SK-N-SH (cell line): ENCODE measurements around the gene CAMK2D. TPM values are rescaled to one million over a fixed set of nuclear protein-coding genes. Genes with fewer than 3 reads are reported as not detected.

ENCODE experiments used
- CTCF ChIA-PET: fragments of 300-600, 350-600 bp; formaldehyde crosslinking; extraction: SDS; loops from one replicate; lab custom pipeline; 2021; lab: Yijun Ruan, JAX
- POLR2A ChIA-PET: fragments of 350-600 bp; sonication (Branson Sonifier 250); formaldehyde crosslinking; extraction: SDS; loops from one replicate; lab custom pipeline; 2020; ENCODE audit warnings: antibody characterized with exemption, inconsistent platforms; lab: Yijun Ruan, JAX
- DNase-seq: peaks from one replicate; pipeline ENCODE4 v3.0.0; 2012
- H2AFZ ChIP-seq: fragments of 200-600 bp; sonication (generic); 2 replicates; pipeline ENCODE4 v1.8.1; 2016; ENCODE audit warnings: antibody characterized with exemption, mild to moderate bottlenecking, low read depth
- H3F3A ChIP-seq: fragments of 200-600 bp; sonication (generic); replicated peaks from 2 replicates; pipeline ENCODE3; 2016; ENCODE audit warnings: antibody characterized with exemption, mild to moderate bottlenecking; ENCODE audit not compliant: insufficient read depth
- H3K27ac ChIP-seq, 2 experiments: fragments of 200-500 bp in 1 of 2; fragments of 200-600 bp in 1 of 2; sonication (Bioruptor generic) in 1 of 2; sonication (generic), shearing (Covaris generic) in 1 of 2; 2 replicates each; pipeline versions ENCODE4 v1.5.1 to v1.6.1; 2014 to 2016; ENCODE audit warnings: low read depth in 2 of 2, inconsistent platforms in 1 of 2, low read length in 1 of 2, mild to moderate bottlenecking in 1 of 2, mixed read lengths in 1 of 2
- H3K27me3 ChIP-seq: fragments of 200-600 bp; sonication (generic), shearing (Covaris generic); 2 replicates; pipeline ENCODE4 v1.6.1; 2016; ENCODE audit warnings: mixed run types; ENCODE audit not compliant: insufficient read depth
- H3K36me3 ChIP-seq, 2 experiments: fragments of 200-500 bp in 1 of 2; fragments of 200-600 bp in 1 of 2; sonication (Bioruptor generic) in 1 of 2; sonication (generic) in 1 of 2; replicated peaks in 1 of 2; 2 replicates each; pipeline versions ENCODE3 to v1.5.1; 2014 to 2016; ENCODE audit warnings: low read length in 1 of 2, mild to moderate bottlenecking in 1 of 2; ENCODE audit not compliant: insufficient read depth in 2 of 2, control insufficient read depth in 1 of 2
- H3K4me1 ChIP-seq, 2 experiments: fragments of 200-500 bp in 1 of 2; fragments of 200-600 bp in 1 of 2; sonication (Bioruptor generic) in 1 of 2; sonication (generic), shearing (Covaris generic) in 1 of 2; 2 replicates each; pipeline versions ENCODE4 v1.5.1 to v1.6.1; 2014 to 2016; ENCODE audit warnings: low read depth in 1 of 2, low read length in 1 of 2, mixed run types in 1 of 2; ENCODE audit not compliant: insufficient read depth in 2 of 2, control insufficient read depth in 1 of 2
- H3K4me2 ChIP-seq: fragments of 200-600 bp; sonication (generic), shearing (Covaris generic); 2 replicates; pipeline ENCODE4 v1.6.1; 2017; ENCODE audit warnings: mixed run types
- H3K4me3 ChIP-seq, 2 experiments: fragments of 200-500 bp in 1 of 2; fragments of 200-600 bp in 1 of 2; sonication (Bioruptor generic) in 1 of 2; sonication (generic), shearing (Covaris generic) in 1 of 2; 2 replicates each; pipeline versions ENCODE4 v1.5.1 to v1.8.1; 2014 to 2016; ENCODE audit warnings: low read depth in 2 of 2, inconsistent platforms in 1 of 2, low read length in 1 of 2, mild to moderate bottlenecking in 1 of 2, mixed read lengths in 1 of 2, moderate library complexity in 1 of 2
- H3K79me2 ChIP-seq: fragments of 200-600 bp; sonication (generic); 2 replicates; pipeline ENCODE4 v1.8.1; 2017; ENCODE audit warnings: mild to moderate bottlenecking; ENCODE audit not compliant: insufficient read depth
- H3K9ac ChIP-seq: fragments of 200-600 bp; sonication (generic); 2 replicates; pipeline ENCODE4 v1.6.1; 2017; ENCODE audit warnings: mixed run types
- H3K9me2 ChIP-seq: fragments of 200-600 bp; sonication (generic); 2 replicates; pipeline ENCODE4 v1.6.1; 2017; ENCODE audit warnings: mixed run types
- H3K9me3 ChIP-seq: fragments of 200-600 bp; sonication (generic); 2 replicates; pipeline ENCODE4 v1.6.1; 2017; ENCODE audit warnings: mixed run types, mild to moderate bottlenecking, moderate library complexity
- H4K20me1 ChIP-seq: fragments of 200-600 bp; sonication (generic); 2 replicates; pipeline ENCODE4 v1.6.1; 2017; ENCODE audit warnings: mild to moderate bottlenecking, mixed run types; ENCODE audit not compliant: insufficient read depth
- CHD2 ChIP-seq: fragments of 150-350 bp; IDR thresholded peaks from 2 replicates; pipeline ENCODE4 v1.6.1; 2018; ENCODE audit warnings: low read length; ENCODE audit not compliant: partially characterized antibody
- ELF1 ChIP-seq: IDR thresholded peaks from 2 replicates; pipeline ENCODE4 v1.4.0; 2012
- GABPA ChIP-seq: IDR thresholded peaks from 2 replicates; pipeline ENCODE4 v1.4.0; 2012; ENCODE audit warnings: low read depth, mild to moderate bottlenecking
- JUND ChIP-seq: IDR thresholded peaks from 2 replicates; pipeline ENCODE4 v1.4.0; 2012
- MAX ChIP-seq: IDR thresholded peaks from 2 replicates; pipeline ENCODE4 v1.4.0; 2012; ENCODE audit warnings: low read depth
- NFIC ChIP-seq: IDR thresholded peaks from 2 replicates; pipeline ENCODE4 v1.4.0; 2012; ENCODE audit warnings: borderline replicate concordance
- NRF1 ChIP-seq: IDR thresholded peaks from 2 replicates; pipeline ENCODE4 v1.6.1; 2012; ENCODE audit warnings: low read depth, mild to moderate bottlenecking, low read length
- PBX3 ChIP-seq: IDR thresholded peaks from 2 replicates; pipeline ENCODE4; 2012
- RCOR1 ChIP-seq: fragments of 150-350 bp; IDR thresholded peaks from 2 replicates; pipeline ENCODE4 v1.6.1; 2017; ENCODE audit warnings: antibody characterized with exemption, low read length
- RFX5 ChIP-seq: IDR thresholded peaks from 2 replicates; pipeline ENCODE4 v1.6.1; 2012; ENCODE audit warnings: mild to moderate bottlenecking, improper control_type of control experiment, low read length
- TCF12 ChIP-seq: IDR thresholded peaks from 2 replicates; pipeline ENCODE4 v1.4.0; 2012
- TEAD4 ChIP-seq: IDR thresholded peaks from 2 replicates; pipeline ENCODE4 v1.4.0; 2012; ENCODE audit warnings: mild to moderate bottlenecking, borderline replicate concordance; ENCODE audit not compliant: insufficient read depth
- WGBS: methylation state at CpG from one replicate; pipeline ENCODE4 v1.1.6; 2017; ENCODE audit warnings: low lambda C conversion rate; 5-methylcytosine and 5-hydroxymethylcytosine counted together
- polyA plus RNA-seq, 3 experiments: library from polyadenylated mRNA; depleted of rRNA; stranded (reverse); fragments of >200 nt; gene quantifications; 2 replicates each; pipeline ENCODE4 v1.2.3, GENCODE V29; 2012
- TF ChIP-seq, protein P1 (sequence below): fragments of 150-350 bp; IDR thresholded peaks from 2 replicates; pipeline ENCODE4 v1.6.1; 2016; ENCODE audit warnings: mild to moderate bottlenecking, low read depth, low read length
- TF ChIP-seq, protein P2 (sequence below): fragments of 200-600 bp; sonication (generic); IDR thresholded peaks from 2 replicates; pipeline ENCODE4 v1.6.1; 2017; ENCODE audit warnings: antibody characterized with exemption, mild to moderate bottlenecking, moderate library complexity
- TF ChIP-seq, protein P3 (sequence below): fragments of 150-350 bp; IDR thresholded peaks from 2 replicates; pipeline ENCODE4 v1.6.1; 2017; ENCODE audit warnings: antibody characterized with exemption, low read length, low read depth, borderline replicate concordance

The CAMK2D gene
- polyA plus RNA-seq, 1 of the 3 experiments (the other 2 are of a cell fraction) = 17.0 TPM

- H3K9ac ChIP-seq = no peak overlapping the region
- H3K4me2 ChIP-seq = no peak overlapping the region
- H2AFZ ChIP-seq = no peak overlapping the region
- no peak overlapping the region for H3K27ac ChIP-seq
- no peaks in the 10 kb centered on the region for H3K27me3 ChIP-seq
- peaks cover 18% of the 10 kb centered on the region for H3F3A ChIP-seq
- H3K4me1 ChIP-seq = peaks cover 0 to 18% of the 10 kb centered on the region in 2 experiments; a peak in 2 of 4 replicates
- no peaks in the 10 kb centered on the region for H4K20me1 ChIP-seq
- no peak for DNase-seq
- no peaks in the 10 kb centered on the region for H3K9me2 ChIP-seq
- H3K36me3 ChIP-seq = no peaks in the 10 kb centered on the region
- ChIA-PET CTCF (no interaction called here), POLR2A (no interaction called here)
- WGBS = no CpG with 5 or more reads among the region's 5 CpGs
- TF ChIP-seq MAX (no peak), CHD2 (no peak), NFIC (no peak), PBX3 (no peak), NRF1 (no peak), JUND (no peak), RCOR1 (no peak), ELF1 (no peak), RFX5 (no peak), GABPA (no peak), TCF12 (no peak), TEAD4 (no peak)
- TF ChIP-seq, protein P1, sequence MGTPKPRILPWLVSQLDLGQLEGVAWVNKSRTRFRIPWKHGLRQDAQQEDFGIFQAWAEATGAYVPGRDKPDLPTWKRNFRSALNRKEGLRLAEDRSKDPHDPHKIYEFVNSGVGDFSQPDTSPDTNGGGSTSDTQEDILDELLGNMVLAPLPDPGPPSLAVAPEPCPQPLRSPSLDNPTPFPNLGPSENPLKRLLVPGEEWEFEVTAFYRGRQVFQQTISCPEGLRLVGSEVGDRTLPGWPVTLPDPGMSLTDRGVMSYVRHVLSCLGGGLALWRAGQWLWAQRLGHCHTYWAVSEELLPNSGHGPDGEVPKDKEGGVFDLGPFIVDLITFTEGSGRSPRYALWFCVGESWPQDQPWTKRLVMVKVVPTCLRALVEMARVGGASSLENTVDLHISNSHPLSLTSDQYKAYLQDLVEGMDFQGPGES = no peak
- TF ChIP-seq, protein P2, sequence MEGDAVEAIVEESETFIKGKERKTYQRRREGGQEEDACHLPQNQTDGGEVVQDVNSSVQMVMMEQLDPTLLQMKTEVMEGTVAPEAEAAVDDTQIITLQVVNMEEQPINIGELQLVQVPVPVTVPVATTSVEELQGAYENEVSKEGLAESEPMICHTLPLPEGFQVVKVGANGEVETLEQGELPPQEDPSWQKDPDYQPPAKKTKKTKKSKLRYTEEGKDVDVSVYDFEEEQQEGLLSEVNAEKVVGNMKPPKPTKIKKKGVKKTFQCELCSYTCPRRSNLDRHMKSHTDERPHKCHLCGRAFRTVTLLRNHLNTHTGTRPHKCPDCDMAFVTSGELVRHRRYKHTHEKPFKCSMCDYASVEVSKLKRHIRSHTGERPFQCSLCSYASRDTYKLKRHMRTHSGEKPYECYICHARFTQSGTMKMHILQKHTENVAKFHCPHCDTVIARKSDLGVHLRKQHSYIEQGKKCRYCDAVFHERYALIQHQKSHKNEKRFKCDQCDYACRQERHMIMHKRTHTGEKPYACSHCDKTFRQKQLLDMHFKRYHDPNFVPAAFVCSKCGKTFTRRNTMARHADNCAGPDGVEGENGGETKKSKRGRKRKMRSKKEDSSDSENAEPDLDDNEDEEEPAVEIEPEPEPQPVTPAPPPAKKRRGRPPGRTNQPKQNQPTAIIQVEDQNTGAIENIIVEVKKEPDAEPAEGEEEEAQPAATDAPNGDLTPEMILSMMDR = no peak
- TF ChIP-seq, protein P3, sequence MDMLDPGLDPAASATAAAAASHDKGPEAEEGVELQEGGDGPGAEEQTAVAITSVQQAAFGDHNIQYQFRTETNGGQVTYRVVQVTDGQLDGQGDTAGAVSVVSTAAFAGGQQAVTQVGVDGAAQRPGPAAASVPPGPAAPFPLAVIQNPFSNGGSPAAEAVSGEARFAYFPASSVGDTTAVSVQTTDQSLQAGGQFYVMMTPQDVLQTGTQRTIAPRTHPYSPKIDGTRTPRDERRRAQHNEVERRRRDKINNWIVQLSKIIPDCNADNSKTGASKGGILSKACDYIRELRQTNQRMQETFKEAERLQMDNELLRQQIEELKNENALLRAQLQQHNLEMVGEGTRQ = no peak
- no peak overlapping the region for H3K4me3 ChIP-seq
- no peaks in the 10 kb centered on the region for H3K9me3 ChIP-seq
- no peaks in the 10 kb centered on the region for H3K79me2 ChIP-seq
Observed at GRCh38 chr4:113438596-113438995, 322.9 kb downstream of the CAMK2D start.
